K562 (cell line): ENCODE data around the gene NECAB3. TPM values are rescaled to one million over a fixed set of nuclear protein-coding genes. Genes with fewer than 3 reads are reported as not detected.
A peak's percentile ranks its signal among the peaks of the same experiment; 100 is the strongest.

Experiments
- ARID1B ChIP-seq: fragments of 450-650 bp; IDR thresholded peaks from 2 replicates; pipeline ENCODE4 v1.6.1; 2016; ENCODE audit warnings: antibody characterized with exemption, mild to moderate bottlenecking, inconsistent platforms
- ATF6 ChIP-seq: sonication (generic); formaldehyde crosslinking; IDR thresholded peaks from 2 replicates; pipeline ENCODE4 v1.4.0; 2020; ENCODE audit warnings: mild to moderate bottlenecking, missing genetic modification reagents
- FOXK2 ChIP-seq, 2 experiments: fragments of 450-650 bp; IDR thresholded peaks in 1 of 2; conservative IDR thresholded peaks in 1 of 2; 2 replicates each; pipeline ENCODE4 v1.6.1; 2016; ENCODE audit warnings: low read depth in 2 of 2, mild to moderate bottlenecking in 1 of 2
- KAT2B ChIP-seq: IDR thresholded peaks from one replicate; pipeline ENCODE4 v1.6.1; 2012; ENCODE audit warnings: low read depth, mild to moderate bottlenecking, control low read depth, inconsistent platforms, low read length, moderate library complexity
- KLF6 ChIP-seq: fragments of 250-450 bp; sonication (Bioruptor Pico); IDR thresholded peaks from 2 replicates; pipeline ENCODE4 v1.4.0; 2020; ENCODE audit warnings: mild to moderate bottlenecking, moderate library complexity, borderline replicate concordance
- NFIC ChIP-seq: fragments of 450-650 bp; IDR thresholded peaks from 2 replicates; pipeline ENCODE4 v1.6.1; 2017; ENCODE audit warnings: mild to moderate bottlenecking, inconsistent platforms
- TBP ChIP-seq: optimal IDR thresholded peaks from 2 replicates; pipeline ENCODE3; 2011; ENCODE audit warnings: low read depth, low read length, improper control_type of control experiment
- THAP12 ChIP-seq: fragments of 250-450 bp; sonication (Bioruptor Pico); IDR thresholded peaks from 2 replicates; pipeline ENCODE4 v1.9.0; 2021; ENCODE audit warnings: mild to moderate bottlenecking, inconsistent platforms
- ZBTB8A ChIP-seq: fragments of 450-650 bp; IDR thresholded peaks from 2 replicates; pipeline ENCODE4 v1.6.1; 2018; ENCODE audit warnings: mild to moderate bottlenecking, moderate library complexity; ENCODE audit not compliant: partially characterized antibody
- ZC3H4 ChIP-seq: sonication (generic); formaldehyde crosslinking; IDR thresholded peaks from 2 replicates; pipeline ENCODE4 v1.9.0; 2021; ENCODE audit warnings: missing genetic modification reagents, borderline replicate concordance
- ZEB2 ChIP-seq: fragments of 450-650 bp; IDR thresholded peaks from 2 replicates; pipeline ENCODE4 v1.6.1; 2016
- ZNF212 ChIP-seq: fragments of 450-650 bp; formaldehyde crosslinking; IDR thresholded peaks from 2 replicates; pipeline ENCODE4 v1.4.0; 2020; ENCODE audit warnings: mild to moderate bottlenecking
- ZNF318 ChIP-seq, 2 experiments: fragments of 450-650 bp; IDR thresholded peaks; 2 replicates each; pipeline ENCODE4 v1.6.1; 2016; ENCODE audit warnings: mild to moderate bottlenecking in 2 of 2, borderline replicate concordance in 1 of 2, low read depth in 1 of 2, moderate library complexity in 1 of 2
- ZNF445 ChIP-seq: fragments of 250-450 bp; sonication (Bioruptor Pico); IDR thresholded peaks from 2 replicates; pipeline ENCODE4 v1.4.0; 2020; ENCODE audit warnings: low read depth, mild to moderate bottlenecking, moderate library complexity
- ZNF57 ChIP-seq: fragments of 450-650 bp; formaldehyde crosslinking; IDR thresholded peaks from 2 replicates; pipeline ENCODE4 v1.4.0; 2020; ENCODE audit warnings: mild to moderate bottlenecking, moderate library complexity
- polyA plus RNA-seq, 8 experiments: library from polyadenylated mRNA; depleted of rRNA in 4 of 8; stranded (reverse) in 5 of 8; unstranded in 3 of 8; fragments of >200 nt; fragmentation: Nextera tagmentation in 2 of 8; fragmentation: Illumina TruSeq in 1 of 8; extraction: Ambion mirVana in 2 of 8; extraction: Trizol in 1 of 8; gene quantifications; 2 replicates each; pipeline versions ENCODE4 v1.2.1 to v1.2.3, GENCODE V29; 2011 to 2014; ENCODE audit warnings: inconsistent platforms in 1 of 8, missing spikeins in 1 of 8
- total RNA-seq, 7 experiments: library from RNA; depleted of rRNA in 6 of 7; stranded (reverse); fragments of >200 nt in 6 of 7; fragmentation: Illumina TruSeq in 2 of 7; extraction: Trizol in 2 of 7; gene quantifications; 2 replicates each; pipeline versions ENCODE4 v1.2.1 to v1.2.3, GENCODE V29; 2011 to 2021; ENCODE audit warnings: low replicate concordance in 1 of 7

Gene NECAB3
- total and polyA plus RNA-seq, 9 of the 15 experiments (the other 6 are each of a cell fraction or from before 2014, with no cell fraction given) = 0.94 to 63.3 (median 31.5) TPM

GRCh38 chr20:33719989-33720709, 45.9 kb upstream of the NECAB3 start, which contains the start of gene PXMP4 (continued):
- no peak for TF ChIP-seq ZNF318 (IDR thresholded peaks at IDR 0.05; ENCODE audit: borderline replicate concordance in 1 of 2, low read depth in 1 of 2)
- no peak for TF ChIP-seq ZNF212 (CRISPR knock-in tag)
- no peak for TF ChIP-seq THAP12 (CRISPR knock-in tag)
- peak; percentile 39 for TF ChIP-seq TBP
- peak; percentile 69 to 80; a peak in 3 of 4 replicates for TF ChIP-seq FOXK2 (conservative IDR thresholded peaks at IDR 0.05 in 1 of 2, IDR thresholded peaks at IDR 0.05 in 1 of 2; ENCODE audit: low read depth in 2 of 2)
- no peak for TF ChIP-seq ZNF57 (CRISPR knock-in tag)
- TF ChIP-seq KLF6 (CRISPR knock-in tag) = no peak
- TF ChIP-seq ZC3H4 (CRISPR knock-in tag) = peak; percentile 75; the same call in 1 of the 2 replicates
- TF ChIP-seq ZBTB8A = no peak
- TF ChIP-seq ATF6 = no peak
- no peak for TF ChIP-seq ZNF445
- no peak for TF ChIP-seq KAT2B
- 0 out of 2 replicates have a peak, but pooled peaks have one; percentile 20 for TF ChIP-seq NFIC
- TF ChIP-seq ZEB2 = peak; percentile 53; the same call in 1 of the 2 replicates
- TF ChIP-seq ARID1B = no peak
